ENCODE results near the gene GJA5. TPM values are rescaled to one million over a fixed set of nuclear protein-coding genes. Genes with fewer than 3 reads are reported as not detected.

GJA5 gene
- total RNA-seq, 6 experiments from 2014 or later, result 17.6 to 25.7 (median 20.2) TPM

DNA sequence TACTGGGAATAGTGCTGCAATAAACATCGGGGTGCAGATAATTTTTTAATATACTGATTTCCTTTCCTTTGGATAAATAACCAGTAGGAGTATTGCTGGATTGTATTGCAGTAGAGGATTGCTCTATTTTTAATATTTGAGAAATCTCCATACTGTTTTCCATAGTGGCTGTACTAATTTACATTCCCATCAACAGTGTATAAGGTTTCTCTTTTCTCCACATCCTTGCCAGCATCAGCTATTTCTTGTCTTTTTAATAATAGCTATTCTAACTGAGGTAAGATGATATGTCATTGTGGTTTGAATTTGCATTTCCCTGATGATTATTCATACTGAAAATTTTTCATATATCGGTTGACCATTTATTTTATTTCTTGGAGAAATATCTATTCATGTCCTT, 31.1 kb downstream of the GJA5 start:
- Mint-ChIP-seq H3K27me3 (ENCODE audit: insufficient read depth) (peaks cover 3% of the 10 kb centered on the region), H3K36me3 (ENCODE audit: low read depth) (no peaks in the 10 kb centered on the region), H3K27ac (no peak overlapping the region), H3K9me3 (no peaks in the 10 kb centered on the region), H3K4me3 (no peak overlapping the region), H3K4me1 (ENCODE audit: low read depth) (no peaks in the 10 kb centered on the region)
- no peak for TF ChIP-seq CTCF (IDR thresholded peaks at IDR 0.05)
- DNase-seq, result no peak

DNA sequence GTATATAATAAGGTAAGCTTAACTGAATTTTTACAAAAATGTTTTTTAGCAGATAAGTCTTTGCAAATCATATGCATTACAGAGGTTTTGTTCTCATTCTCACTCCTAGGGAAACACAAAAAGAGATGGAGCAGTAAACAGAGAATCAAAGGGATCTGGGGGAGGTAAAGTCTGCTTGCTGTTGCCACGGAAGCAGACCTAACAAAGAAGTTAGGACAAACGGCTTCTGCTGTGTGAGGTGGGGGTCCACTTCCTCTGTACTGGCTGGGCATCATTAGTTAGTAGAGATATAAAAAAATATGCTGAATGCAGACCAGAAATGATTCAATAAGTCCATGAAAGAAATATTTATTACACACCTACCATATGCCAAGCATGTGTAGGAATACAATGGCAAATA, 34.2 kb downstream of the GJA5 start:
- H3K4me1 Mint-ChIP-seq (ENCODE audit: low read depth), result no peaks in the 10 kb centered on the region
- DNase-seq, result no peak
- no peaks in the 10 kb centered on the region for H3K9me3 Mint-ChIP-seq
- no peak overlapping the region for H3K27ac Mint-ChIP-seq
- H3K4me3 Mint-ChIP-seq, result no peak overlapping the region
- TF ChIP-seq CTCF (IDR thresholded peaks at IDR 0.05), result no peak
- H3K27me3 Mint-ChIP-seq (ENCODE audit: insufficient read depth), result peaks cover 5% of the 10 kb centered on the region
- H3K36me3 Mint-ChIP-seq (ENCODE audit: low read depth), result no peaks in the 10 kb centered on the region

DNA sequence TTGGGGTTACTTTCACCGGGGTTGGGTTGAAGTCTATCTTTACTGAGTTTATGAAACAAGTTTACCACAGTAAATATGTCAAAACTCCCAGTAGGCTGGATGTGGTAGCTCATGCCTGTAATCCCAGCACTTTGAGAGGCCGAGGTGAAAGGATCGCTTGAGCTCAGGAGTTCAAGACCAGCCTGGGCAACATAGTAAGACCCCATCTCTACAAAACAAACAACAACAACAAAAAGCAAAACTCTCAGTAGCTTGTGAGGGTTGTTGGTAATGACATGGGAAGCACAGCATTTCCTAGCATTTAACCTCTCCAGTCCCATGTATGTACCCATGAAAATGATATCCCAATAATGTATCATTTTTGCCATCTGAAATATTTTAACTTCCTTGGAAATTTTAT, 34.7 kb downstream of the GJA5 start:
- Mint-ChIP-seq H3K4me1 (ENCODE audit: low read depth) (no peaks in the 10 kb centered on the region), H3K36me3 (ENCODE audit: low read depth) (no peaks in the 10 kb centered on the region)
- no peak for DNase-seq

DNA sequence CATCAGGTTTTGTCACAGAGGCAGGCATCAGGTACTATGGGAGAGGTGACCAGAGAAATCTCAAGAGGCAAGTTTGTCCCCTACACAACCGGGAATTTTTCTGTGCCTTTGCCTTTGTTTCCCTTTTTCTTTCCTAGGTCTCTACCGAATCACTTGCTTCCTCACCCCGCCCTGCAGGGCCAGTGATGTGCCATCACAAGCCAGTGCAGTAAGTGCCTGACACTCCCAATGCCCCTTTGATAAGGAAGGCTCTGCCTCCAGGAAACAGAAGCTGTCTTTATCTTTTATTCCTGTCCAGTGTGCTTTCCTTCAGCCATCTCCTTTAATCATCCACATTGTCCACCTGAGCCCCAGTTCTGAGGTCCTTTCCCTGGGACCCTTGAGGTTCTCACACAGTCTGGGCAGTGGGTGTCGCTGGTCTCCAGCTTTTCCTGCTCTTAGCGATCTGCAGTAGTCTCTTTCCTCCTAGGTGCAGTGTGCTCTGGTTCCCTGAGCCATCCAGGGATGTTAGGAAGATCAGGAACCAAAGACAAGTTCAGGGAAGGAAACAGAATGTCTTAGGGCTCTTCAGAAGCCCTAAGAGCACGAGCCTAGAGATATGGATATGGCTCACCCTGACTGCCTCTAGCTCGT, 36.6 kb downstream of the GJA5 start:
- peak; percentile 71 for TF ChIP-seq CTCF (IDR thresholded peaks at IDR 0.05)
- peak; percentile 40 for DNase-seq
- H3K4me3 Mint-ChIP-seq, result no peak overlapping the region

More for the DNA sequence above, 34.7 kb downstream of the GJA5 start:
- TF ChIP-seq CTCF (IDR thresholded peaks at IDR 0.05), result no peak
- Mint-ChIP-seq H3K27me3 (ENCODE audit: insufficient read depth) (peaks cover 5% of the 10 kb centered on the region), H3K27ac (no peak overlapping the region), H3K9me3 (no peaks in the 10 kb centered on the region), H3K4me3 (no peak overlapping the region)

DNA sequence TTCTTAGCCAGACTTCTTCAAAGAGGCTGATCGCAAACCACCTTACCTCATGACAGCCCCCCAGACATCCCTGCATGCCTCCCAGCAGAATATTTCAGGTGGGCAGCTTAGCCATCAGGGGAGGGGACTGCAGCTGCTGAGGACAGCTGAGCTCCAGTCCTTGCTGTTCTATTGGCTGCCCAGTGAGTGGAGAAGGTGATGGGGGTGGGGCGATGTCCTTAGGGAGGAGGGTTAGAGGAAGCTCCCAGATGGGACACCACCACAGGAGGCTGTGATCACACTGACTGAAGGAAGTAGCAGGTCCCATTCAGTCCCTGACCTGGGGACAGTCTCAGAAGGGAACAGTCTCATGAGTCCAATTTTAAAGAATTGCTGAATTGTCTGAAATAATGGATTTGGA, 38.3 kb downstream of the GJA5 start:
- H3K27me3 Mint-ChIP-seq (ENCODE audit: insufficient read depth), result peaks cover 8% of the 10 kb centered on the region; the same call in 1 of the 2 replicates
- no peak overlapping the region for H3K27ac Mint-ChIP-seq
- no peaks in the 10 kb centered on the region for H3K9me3 Mint-ChIP-seq
- no peak for DNase-seq
- H3K4me1 Mint-ChIP-seq (ENCODE audit: low read depth), result no peaks in the 10 kb centered on the region
- no peak overlapping the region for H3K4me3 Mint-ChIP-seq
- no peak for TF ChIP-seq CTCF (IDR thresholded peaks at IDR 0.05)
- H3K36me3 Mint-ChIP-seq (ENCODE audit: low read depth), result no peaks in the 10 kb centered on the region

More for the DNA sequence above, 36.6 kb downstream of the GJA5 start:
- Mint-ChIP-seq H3K9me3 (no peaks in the 10 kb centered on the region), H3K27me3 (ENCODE audit: insufficient read depth) (peaks cover 8% of the 10 kb centered on the region; the same call in 1 of the 2 replicates), H3K36me3 (ENCODE audit: low read depth) (no peaks in the 10 kb centered on the region), H3K27ac (no peak overlapping the region), H3K4me1 (ENCODE audit: low read depth) (no peaks in the 10 kb centered on the region)
